ENCODE measurements around the gene RPS6KC1.
"Not testable (repeated sequence)": the region's sequence is repeated elsewhere in the genome, so short reads cannot be mapped to it uniquely, and the experiment has no call there.

The RPS6KC1 gene

DNA sequence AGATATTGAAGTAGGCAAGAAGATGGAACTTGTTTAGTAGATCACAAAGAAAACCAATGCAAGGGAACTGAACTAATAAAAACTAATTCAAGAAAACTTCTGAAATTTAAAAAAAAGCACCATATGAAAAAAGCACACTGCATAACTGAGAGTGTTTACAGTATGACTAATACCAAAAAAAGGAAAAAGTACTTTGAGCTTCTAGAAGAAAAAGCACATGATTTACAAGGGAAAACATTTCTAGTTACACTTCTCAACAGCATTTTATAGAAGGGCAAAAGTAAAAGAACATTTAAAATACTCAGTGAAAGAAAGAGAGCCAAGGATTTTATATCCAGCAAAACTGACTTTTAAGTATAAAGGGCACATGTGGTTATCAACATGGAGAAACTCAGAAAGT is 233.6 kb downstream of the RPS6KC1 start:
- DNase-seq (ENCODE audit: low spot score), result no peak

DNA sequence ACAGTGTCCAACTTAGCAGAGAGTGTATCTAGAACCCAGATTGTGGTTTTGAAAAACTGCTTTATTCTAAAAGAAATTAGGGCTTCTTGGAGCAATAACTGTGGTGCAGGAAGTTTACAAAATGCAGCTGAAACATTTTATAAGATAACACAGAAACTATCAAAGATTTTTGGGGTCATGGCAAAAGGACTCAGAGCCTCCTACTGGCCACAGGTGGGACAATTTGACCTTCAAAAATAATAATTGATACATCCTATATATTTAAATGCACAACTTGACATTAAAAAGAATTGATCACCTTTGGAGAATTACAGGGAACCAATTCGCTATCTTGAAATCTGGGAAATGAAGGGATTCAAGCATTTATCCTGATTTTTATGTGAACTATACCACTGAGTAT is 235.2 kb downstream of the RPS6KC1 start:
- DNase-seq (ENCODE audit: low spot score), result no peak

DNA sequence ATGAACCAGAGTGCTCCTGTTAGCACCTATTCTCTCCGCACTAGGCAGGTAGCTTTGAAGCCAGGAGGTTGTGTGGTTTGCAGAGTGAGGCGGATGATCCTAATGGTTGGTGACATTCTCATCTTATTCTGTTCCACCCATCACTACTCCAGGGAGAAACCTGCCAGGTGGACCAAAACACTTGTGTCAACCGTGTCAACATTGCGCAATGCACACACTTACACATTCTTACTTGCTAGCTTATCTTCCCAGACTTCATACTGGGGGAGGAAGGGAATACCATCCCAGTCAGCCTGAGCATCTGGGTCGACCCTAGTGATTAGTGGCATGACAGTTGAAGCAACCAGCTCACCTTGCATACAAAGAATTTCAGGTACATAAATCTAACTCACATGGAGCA is 236.9 kb downstream of the RPS6KC1 start:
- no peak for DNase-seq (ENCODE audit: low spot score)

DNA sequence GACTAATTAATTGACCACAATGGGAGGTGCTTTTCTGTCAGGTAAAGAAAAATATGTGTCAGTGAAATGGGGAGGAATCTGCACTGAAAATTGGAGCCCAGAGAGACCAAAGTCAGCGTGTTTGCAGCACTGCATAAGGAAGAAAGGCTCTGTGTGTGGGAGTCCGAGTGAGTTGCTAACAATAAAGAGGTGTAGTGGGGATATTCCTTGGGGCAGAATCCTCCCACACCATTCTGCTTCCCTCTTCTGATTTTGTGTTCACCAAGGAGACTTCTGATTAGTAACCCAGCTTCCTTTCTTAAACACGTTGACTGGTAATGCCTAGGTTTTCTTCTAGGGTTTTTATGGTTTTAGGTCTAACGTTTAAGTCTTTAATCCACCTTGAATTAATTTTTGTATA is 240.5 kb downstream of the RPS6KC1 start:
- no peak for DNase-seq (ENCODE audit: low spot score)

DNA sequence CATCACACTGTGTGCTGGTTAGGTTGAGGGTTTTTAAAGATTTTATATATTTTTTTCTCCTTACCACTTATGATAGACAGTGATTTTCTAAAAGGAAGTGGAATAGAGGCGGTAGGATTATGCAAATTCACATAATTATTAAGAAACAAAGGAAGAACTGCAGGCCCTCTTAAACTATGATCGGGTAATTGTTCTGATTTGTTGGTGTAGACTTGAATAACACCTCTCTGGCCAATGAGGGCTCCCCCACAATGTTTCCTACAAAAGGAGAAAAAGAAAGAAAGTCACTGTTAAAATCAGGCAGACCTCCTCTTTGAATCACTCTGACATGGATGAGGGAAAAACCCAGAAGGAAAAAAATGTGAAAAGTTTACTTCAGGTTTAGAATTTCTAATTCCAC is 241.6 kb downstream of the RPS6KC1 start:
- no peak for DNase-seq (ENCODE audit: low spot score)

DNA sequence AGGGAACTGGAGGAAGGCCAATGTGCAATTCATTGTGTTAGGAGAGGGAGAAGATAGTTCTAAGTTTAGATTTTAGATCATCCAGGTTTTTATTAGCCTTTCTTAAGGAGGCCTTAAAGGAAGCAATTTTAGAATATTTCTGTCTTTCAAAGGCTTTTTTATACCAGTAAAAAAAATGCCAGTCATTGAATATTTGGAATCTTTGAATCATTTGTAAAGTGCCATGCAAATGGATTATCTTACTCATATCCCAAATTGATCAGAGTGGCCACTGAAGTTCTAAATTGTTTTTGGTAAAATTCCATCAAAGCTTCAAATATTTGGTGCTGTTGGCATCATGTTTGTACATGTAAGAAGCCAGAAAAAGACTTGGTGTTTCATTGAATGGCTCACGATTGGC is 244.8 kb downstream of the RPS6KC1 start:
- no peak for DNase-seq (ENCODE audit: low spot score)

DNA sequence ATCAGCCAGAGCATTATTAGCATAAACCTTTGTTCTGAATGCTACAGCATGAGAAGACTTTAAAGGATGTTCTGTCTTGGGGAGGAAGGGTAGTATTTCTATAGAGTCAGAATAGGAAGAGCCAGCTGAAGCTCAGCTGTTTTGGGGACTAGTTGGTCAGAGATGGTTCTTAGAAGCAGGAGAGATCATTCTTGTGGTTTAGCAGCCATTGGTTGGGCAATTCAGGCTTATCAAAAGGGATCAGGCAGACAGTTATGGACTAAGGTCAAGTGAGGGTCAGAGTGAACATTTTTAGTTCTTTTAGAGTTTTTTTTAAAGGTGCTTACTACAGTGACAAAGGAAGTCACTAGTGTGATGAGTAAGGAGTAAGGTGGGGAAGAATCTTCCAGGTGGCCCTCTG is 245.5 kb downstream of the RPS6KC1 start:
- DNase-seq (ENCODE audit: low spot score), result no peak

DNA sequence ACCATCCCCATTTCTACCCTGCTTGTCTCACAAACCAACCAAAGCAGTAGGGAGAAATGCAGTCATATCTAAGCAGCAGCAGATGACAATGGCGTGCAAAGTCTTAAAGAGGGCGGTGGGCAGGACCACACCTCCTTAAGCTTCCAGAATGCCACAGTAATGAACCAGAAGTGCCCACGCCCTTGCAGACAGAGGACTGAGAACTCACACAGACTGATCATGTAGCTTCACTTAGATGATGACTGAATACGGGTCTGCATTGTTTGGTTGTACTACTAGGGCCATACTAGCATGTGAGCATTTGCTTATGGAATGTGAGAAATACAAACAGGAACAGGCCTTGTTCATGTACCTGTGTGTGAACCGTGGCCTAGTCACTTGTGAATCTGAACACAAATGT is 246.0 kb downstream of the RPS6KC1 start:
- DNase-seq (ENCODE audit: low spot score), result no peak

- no peak for DNase-seq (ENCODE audit: low spot score)
Observed at GRCh38 chr1:213300433-213300832, 249.4 kb downstream of the RPS6KC1 start.

DNA sequence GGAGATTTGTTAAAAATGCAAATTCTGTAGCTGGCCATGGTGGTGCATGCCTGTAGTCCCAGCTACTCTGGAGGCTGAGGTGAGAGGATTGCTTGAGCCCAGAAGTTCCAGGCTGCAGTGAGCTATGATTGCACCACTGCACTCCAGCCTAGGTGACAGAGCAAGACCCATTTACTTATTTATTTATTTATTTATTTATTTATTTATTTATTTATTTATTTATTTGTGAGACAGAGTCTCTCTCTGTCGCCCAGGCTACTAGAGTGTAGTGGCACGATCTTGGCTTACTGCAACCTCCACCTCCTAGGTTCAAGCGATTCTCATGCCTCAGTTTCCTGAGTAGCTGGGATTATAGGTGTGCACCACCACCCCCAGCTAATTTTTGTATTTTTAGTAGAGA is 250.5 kb downstream of the RPS6KC1 start:
- DNase-seq (ENCODE audit: low spot score), result not testable (repeated sequence)

DNA sequence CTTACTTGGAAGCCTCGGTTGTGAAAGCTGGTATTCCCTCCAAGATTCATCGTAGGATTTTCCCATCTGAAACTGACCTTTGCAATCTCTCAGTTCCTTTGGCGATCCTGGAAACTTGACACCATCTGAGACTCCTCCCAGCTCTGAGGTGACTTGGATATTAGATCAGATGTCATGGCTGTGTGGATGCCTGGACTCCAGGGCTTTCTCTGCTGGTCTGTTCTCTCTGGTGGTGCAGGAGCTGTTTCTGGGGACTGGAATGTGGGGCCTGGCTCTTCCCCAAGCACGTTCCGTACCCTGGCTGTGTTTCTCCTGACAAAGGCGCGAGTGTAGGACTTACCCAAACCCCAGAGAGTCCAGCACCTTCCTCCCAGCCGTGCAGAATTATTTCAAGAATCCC is 252.2 kb downstream of the RPS6KC1 start:
- DNase-seq (ENCODE audit: low spot score), result no peak

DNA sequence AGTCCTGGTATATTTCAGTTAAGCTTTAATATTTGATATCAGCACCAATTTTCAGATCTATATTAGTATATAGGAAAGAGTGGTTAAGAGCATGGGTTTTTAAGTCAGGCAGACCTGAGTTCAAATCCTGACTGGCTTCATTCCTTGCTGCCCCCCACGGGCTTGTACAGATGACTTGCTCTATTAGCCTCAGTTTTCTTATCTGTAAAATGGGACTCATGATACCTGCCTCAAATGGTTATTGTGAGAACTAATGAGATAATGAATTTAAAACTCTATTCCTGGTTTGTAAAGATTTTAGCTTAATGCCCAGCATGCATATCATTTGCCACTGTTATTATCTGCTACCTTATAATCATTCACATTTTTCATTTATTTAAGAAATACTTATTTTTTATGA is 264.5 kb downstream of the RPS6KC1 start:
- DNase-seq (ENCODE audit: low spot score), result no peak

DNA sequence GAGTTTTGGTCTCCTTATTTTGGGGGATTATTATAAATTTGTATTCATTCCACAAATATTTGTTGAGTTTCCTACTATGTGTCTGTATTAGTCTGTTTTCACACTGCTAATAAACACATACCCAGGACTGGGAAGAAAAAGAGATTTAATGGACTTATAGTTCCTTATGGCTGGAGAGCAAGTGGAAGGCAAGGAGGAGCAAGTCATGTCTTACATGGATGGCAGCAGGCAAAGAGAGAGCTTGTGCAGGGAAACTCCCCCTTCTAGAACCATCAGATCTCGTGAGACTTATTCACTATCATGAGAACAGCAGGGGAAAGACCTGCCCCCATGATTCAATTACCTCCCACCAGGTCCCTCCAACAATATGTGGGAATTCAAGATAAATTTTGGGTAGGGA is 267.4 kb downstream of the RPS6KC1 start:
- DNase-seq (ENCODE audit: low spot score), result not testable (repeated sequence)

GRCh38 chr1:213320191-213320870 is 269.3 kb downstream of the RPS6KC1 start:
- DNase-seq (ENCODE audit: low spot score), result no peak
